Measurements from ENCODE around the gene BIRC2.
"Not testable (repeated sequence)": the region's sequence is repeated elsewhere in the genome, so short reads cannot be mapped to it uniquely, and the experiment has no call there.

Gene BIRC2

DNA sequence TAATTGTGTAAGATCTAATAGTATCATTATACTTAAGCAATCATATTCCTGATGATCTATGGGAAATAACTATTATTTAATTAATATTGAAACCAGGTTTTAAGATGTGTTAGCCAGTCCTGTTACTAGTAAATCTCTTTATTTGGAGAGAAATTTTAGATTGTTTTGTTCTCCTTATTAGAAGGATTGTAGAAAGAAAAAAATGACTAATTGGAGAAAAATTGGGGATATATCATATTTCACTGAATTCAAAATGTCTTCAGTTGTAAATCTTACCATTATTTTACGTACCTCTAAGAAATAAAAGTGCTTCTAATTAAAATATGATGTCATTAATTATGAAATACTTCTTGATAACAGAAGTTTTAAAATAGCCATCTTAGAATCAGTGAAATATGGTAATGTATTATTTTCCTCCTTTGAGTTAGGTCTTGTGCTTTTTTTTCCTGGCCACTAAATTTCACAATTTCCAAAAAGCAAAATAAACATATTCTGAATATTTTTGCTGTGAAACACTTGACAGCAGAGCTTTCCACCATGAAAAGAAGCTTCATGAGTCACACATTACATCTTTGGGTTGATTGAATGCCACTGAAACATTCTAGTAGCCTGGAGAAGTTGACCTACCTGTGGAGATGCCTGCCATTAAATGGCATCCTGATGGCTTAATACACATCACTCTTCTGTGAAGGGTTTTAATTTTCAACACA is 23.3 kb upstream of the BIRC2 start:
- peak; percentile 64 for DNase-seq (ENCODE audit: low read depth)

DNA sequence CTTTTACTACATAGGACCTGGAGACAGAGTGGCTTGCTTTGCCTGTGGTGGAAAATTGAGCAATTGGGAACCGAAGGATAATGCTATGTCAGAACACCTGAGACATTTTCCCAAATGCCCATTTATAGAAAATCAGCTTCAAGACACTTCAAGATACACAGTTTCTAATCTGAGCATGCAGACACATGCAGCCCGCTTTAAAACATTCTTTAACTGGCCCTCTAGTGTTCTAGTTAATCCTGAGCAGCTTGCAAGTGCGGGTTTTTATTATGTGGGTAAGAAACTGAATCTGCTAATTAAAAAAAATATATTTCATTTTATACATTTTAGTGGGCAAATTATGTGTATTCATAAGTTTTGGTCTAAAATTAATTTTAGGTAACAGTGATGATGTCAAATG is 21.9 kb upstream of the BIRC2 start:
- no peak for DNase-seq (ENCODE audit: low read depth)

DNA sequence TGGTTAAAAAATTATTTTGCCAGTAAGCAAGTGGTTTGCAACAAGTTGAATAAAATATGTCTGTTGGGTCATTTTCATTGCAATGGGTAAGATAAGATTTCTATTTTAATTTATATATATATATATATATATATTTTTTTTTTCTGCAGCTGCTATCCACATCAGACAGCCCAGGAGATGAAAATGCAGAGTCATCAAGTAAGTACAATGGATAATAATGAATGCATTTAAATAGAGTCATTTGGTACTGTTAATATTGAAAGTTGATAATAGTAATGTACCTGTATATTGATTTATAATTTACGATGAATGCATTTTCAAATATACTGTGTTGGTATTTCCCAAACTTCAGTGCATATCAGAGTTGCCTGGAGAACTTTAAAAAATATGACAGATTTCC is 18.3 kb upstream of the BIRC2 start:
- DNase-seq (ENCODE audit: low read depth), result no peak

DNA sequence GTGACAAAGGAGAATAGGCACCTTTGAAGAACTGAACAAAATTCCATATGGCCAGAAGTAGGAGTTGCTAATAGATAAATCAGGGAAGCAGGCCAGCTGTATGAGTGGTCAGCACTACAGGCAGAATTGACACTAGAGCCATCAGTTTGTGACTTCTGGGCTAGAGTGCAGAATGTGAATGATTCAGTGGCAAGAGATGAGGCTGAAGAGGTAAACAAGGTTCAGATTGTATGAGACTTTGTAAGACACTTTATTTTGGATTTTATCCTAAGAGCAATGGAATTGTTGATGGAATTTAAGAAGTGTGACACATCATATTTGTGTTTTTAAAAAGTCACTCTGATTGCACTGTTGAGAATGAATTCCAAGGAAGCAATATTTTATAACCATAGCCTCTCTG is 16.8 kb upstream of the BIRC2 start:
- DNase-seq (ENCODE audit: low read depth), result peak; percentile 13

DNA sequence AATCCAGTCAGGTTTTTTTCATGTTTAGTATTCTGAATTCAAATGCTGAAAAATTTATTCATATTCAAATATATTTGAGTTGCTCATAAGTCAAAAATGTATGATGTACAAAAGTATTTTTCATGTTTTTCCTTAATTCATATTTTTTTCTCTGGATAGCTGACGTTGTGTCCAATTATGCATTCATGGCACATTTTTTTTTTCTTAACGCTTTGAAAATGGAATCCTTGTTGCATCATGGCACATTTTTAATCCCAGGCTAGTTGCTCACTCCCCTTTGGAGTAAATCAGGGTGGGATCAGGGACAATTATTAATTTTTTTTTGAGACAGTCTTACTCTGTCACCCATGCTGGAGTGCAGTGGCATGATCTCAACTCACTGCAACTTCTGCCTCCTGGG is 15.7 kb upstream of the BIRC2 start:
- no peak for DNase-seq (ENCODE audit: low read depth)

DNA sequence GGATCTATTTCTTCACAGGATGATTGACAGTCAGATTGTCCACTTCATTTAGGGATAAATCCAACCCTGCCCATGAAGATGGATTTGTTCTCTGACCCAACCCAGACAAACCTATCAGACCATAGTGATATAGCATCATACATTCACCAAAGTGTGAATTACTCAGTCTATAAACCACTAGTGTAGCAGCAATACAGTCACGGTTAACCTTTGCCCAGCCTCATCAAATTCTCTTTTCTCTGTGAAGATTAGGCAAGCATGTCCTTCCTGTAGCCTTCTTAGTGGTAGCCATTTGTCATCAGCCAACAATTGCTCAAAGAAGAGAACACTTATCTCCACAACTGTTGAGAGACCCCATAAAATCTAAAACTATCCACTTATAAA is 14.4 kb upstream of the BIRC2 start:
- no peak for DNase-seq (ENCODE audit: low read depth)

DNA sequence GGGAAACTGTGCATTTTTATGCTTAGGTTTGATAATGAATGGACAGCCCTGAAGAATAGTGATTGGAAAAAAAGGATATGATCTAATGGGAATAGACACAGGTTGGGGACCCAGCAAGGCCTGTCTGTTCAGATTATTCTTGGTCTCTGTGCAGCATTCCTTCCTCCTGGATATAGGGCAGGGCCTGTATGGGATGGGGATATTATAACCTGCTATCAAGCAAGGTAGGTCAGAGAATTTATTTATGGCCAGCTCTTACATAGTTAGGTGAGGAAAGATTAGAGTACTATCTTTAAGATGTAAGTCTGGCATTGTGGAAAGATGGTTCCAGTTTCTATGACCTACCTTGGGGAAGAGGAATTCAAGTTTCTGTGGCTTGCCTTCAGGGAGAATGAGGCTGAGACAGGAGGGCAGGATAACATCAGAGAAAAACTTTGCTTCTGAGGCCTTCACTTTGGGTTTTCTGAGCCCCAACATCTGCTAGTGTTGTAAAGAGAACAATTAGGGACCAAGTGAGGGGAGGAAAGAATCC is 8.5 kb upstream of the BIRC2 start:
- DNase-seq (ENCODE audit: low read depth), result no peak

DNA sequence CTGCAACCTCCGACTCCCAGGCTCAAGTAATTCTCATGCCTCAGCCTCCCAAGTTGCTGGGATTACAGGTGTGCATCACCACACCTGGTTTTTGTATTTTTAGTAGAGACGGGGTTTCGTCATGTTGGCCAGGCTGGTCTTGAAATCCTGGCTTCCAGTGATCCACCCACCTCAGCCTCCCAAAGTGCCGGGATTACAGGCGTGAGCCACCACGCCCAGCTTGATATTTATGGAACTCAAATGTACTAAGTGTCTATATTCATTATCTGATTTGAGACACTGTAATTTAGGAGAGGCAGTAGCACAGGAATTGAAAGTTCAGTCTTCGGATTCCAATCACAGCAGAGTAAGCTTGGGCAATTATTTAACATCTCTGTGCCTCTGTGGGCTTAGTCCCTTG is 5.7 kb upstream of the BIRC2 start:
- DNase-seq (ENCODE audit: low read depth), result not testable (repeated sequence)

DNA sequence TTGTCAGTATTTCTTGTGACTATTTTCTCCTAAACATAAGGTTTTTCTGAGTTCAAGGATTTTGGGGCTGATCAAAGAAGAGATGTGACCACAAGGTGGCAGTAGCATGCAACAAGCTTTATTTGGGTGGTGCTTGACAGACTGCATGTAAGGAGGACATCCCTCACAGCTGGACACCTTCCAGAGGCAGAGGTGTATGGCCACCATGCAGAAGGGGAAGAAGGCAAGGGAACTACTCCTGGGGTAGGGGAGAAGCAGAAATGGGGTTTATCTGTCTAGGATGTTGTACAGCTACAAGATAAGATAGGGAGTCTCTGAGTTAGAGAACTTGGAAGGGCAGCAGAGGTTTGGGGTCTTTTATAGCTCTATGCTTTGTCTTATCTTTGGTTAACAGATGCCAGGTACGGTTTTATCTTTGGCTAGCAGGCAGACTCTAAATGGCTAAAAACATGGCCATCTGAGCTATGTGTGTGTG is 5.1 kb upstream of the BIRC2 start:
- DNase-seq (ENCODE audit: low read depth), result peak; percentile 76

DNA sequence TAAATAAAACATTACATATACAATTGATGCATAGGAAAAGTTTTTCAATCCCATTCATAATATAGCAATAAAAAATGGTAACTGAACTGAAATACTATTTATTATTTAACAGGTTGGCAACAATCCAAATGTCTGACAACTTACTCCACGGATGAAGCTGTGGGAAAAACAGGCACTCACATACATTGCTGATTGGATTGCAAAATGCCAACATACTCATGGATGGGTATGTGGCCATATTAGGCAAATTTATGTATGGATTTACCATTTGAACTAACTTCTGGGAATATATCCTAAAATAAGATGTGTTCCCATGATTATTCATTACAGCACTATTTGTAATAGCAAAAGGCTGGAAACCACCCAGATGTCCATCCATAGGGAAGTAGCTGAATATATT is 3.2 kb upstream of the BIRC2 start:
- DNase-seq (ENCODE audit: low read depth), result no peak

DNA sequence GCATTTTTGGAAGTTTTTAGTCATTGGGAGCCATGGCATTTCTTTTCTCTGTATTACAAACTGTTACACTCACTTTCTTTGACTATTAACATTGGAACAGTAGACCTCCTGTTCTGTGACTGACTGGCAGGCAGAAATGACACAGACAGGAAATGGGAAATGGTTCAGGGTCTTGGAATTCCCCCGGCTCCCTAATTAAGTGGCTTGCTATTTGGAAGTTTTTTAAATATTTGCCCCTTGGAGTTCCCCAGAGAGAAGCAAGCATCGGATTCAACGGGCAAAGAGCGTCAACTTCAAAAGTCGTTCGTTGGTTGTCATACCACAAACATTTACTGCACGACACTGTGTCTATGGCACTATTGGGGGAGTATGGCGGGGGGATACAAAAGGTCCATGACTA is 1.1 kb upstream of the BIRC2 start:
- no peak for DNase-seq (ENCODE audit: low read depth)

DNA sequence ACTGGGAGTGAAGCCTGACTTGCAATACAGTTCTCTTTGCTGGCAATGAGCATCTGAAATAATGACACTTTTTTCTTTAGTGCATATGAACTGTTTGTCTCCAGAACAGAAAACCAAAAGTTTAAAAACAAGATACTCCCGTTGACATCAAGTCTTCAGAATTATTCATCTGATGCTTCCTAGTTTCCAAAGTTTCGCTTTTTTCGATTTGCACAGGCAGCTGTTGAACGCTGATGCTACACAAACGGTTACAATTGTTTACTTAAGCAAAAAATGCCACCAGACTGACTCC is 612 bp upstream of the BIRC2 start:
- DNase-seq (ENCODE audit: low read depth), result no peak

DNA sequence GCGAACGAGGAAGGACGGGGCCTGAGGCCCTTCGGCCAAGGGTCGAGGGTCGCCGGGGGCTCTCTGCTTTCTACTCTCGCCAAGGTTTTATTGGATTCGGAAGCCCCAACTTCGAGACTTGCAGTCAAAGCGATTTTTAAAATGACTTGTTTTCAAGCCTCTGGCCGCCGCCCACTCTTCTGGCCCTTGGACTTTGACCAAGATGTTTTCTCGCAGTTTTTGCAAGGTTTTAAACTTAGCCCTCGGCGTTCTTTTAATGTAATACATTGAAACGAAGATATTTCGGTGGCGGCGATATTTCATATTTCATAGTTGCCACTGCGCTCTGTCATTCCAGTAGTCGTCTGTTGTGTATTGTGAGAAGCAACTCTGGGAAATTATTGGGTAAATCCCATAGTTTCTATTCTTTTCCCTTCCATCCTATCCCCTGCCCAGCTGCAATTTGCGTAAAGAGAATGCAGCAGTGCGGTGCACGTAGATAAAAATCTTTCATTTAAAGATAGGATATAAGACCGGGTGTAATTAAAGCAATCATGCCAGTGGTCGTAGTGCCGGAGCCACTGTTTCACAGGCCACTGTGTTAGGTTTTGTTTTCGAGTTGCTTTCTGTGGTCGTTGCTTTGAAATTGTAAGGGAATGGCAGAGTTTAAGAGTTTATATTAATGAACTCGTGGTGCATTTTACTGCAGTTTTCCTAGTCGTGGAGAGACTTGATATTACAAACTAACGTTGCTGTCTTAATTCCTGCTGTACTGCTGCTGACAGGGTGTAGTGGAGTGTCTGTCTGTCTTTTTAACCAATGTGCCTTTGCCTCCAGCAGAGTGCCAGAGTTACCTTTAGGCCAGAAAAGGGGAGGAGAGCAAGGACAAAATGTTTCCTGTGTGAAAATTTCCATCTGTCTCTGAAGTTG is 702 bp downstream of the BIRC2 start:
- peak; percentile 32 for DNase-seq (ENCODE audit: low read depth)

DNA sequence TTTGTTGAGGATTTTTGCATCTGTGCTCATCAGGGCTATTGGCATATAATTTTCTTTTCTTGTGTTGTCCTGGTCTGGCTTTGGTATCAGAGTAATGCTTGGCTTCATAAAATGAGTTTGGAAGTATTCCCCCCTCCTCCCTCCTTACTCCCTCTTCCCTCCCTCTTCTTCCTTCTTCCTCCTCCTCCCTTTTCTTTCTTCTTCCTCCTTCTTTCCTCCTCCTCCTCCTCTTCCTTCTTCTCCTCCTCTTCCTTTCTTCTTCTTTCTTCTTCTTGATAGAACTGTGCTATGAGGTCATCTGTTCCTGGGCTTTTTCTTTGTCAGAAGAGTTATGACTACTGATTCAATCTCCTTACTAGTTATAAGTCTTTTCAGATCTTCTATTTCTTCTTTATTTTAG is 10.1 kb downstream of the BIRC2 start:
- no peak for DNase-seq (ENCODE audit: low read depth)

DNA sequence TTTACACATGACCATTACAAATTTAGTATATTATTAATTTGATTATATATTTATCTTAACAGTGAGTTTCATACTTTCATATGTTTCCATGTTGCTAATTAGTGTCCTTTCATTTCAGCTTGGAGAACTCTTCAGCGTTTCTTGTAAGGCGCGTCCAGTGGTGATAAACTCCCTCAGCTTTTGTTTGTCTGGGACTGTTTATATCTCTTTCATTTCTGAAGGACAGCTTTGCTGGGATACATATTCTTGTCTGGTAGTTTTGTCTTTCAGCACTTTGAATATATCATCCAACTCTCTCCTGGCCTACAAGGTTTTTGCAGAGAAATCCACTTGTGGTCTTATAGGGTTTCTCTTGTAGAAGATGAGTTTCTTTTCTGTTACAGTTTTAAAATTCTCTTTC is 12.4 kb downstream of the BIRC2 start:
- DNase-seq (ENCODE audit: low read depth), result no peak

DNA sequence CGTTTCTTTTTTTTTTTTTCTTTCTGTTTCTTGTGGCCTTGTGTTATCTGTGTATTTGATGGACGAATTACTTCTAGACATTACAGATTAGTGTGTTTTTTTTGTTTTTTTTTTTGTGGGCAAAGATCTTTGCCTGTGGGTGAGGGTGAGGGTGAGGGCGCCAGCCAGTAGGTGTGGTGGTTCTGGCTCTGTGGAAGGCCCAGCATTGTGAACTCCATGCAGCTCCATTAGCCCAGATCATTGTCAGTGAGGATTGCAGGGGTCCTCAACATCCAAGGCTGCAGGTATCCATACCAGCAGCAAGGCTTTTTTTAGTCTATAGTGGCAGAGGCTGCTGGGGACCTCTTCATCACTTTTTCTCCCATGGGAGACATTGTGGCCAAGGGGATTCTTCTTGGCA is 13.7 kb downstream of the BIRC2 start:
- no peak for DNase-seq (ENCODE audit: low read depth)

DNA sequence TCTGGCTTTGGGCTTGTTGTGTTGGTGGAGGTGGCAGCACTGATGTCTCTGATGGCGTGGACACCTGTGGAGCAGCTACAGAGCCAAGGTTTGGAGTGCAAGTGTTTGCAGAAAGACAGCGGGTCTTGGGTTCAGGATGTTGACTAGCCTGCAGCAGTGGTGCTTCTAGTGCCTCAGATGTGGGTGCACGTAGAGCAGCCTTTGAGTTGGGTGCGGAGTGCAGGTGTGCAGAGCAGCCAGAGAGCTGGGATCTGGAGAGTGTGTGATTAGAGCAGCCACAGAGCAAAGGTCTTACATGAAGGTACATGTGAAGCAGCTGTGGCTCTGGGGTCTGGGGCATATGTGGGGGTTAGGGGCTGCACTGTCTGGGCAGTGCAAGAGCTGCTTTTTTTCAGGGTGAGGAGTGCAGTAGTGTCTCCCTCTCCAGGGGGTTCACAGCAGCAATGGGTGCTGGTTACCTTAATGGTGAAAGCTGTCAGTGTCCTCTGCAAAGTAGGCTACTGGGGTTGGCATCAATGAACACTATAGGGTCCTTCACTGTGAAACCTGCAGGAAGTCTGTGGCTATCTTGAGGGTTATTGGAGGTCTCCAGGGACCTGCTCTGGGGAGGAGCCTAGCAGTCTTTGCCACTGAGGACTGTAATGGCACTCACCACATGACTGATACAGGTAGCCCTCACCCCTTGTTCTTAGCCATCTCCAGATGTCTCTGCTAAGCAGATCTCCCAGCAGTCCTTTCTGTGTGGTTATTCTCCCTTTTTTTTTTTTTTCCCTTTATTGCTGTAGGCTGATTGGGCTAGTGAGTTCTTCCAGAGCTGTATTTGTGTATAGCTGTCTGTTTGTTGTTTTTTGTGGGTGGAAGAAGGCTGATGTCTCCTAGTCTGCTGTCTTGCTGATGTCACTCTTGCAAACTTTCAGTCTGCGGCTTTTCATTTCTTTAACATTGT is 14.3 kb downstream of the BIRC2 start:
- no peak for DNase-seq (ENCODE audit: low read depth)

DNA sequence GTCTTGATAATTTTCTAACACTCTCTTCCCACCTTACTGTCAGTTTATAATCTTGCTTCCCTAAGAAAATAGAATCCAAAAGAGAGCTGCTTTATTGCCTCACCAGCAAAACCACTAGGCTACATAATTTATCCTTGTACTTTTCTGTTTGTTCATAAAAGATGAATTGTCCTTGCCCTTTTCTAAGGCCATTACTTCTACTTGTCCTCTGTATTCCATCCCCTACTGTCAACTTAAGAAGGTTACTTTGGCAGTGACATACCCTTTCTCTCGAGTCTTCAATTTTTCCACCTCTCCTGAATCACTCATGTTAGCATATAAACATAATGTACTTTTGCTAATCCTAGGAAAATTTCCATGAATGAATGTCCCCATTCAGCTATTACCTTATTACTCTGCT is 18.0 kb downstream of the BIRC2 start:
- no peak for DNase-seq (ENCODE audit: low read depth)

DNA sequence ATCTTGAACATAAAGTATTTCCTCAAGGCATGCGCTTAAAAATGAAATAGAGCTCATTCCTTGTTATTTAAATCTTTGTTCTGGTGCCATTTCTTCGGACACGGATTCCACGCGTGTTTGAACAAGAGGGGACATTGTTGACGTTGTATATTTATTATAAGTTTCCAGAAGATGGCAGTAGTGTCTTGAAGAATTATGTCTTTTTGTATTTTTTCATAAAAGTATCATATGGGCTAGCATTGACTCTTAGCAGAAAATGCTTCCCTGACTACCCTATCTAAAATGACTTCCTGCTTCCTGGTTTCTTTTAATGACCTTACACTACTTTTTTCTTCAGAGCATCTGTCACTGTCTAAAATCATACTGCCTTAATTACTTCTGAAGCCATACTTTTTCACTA is 20.4 kb downstream of the BIRC2 start:
- DNase-seq (ENCODE audit: low read depth), result peak; percentile 27

DNA sequence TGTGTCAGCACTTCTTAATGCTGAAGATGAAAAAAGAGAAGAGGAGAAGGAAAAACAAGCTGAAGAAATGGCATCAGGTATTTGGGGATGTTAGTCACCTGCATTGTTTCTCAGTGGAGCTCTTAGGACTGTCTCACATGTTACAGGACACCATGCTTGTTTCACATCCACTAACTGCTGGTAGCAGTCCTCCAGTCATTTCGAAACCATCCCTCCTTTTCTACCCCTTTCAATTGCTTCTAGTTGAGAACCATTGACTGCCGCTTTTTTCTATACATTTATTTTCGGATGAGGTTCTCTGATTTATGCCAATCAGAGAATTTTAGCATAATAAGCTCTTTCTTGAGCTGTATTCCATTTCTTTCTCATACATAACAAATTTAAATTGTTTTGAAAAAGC is 21.5 kb downstream of the BIRC2 start:
- no peak for DNase-seq (ENCODE audit: low read depth)

DNA sequence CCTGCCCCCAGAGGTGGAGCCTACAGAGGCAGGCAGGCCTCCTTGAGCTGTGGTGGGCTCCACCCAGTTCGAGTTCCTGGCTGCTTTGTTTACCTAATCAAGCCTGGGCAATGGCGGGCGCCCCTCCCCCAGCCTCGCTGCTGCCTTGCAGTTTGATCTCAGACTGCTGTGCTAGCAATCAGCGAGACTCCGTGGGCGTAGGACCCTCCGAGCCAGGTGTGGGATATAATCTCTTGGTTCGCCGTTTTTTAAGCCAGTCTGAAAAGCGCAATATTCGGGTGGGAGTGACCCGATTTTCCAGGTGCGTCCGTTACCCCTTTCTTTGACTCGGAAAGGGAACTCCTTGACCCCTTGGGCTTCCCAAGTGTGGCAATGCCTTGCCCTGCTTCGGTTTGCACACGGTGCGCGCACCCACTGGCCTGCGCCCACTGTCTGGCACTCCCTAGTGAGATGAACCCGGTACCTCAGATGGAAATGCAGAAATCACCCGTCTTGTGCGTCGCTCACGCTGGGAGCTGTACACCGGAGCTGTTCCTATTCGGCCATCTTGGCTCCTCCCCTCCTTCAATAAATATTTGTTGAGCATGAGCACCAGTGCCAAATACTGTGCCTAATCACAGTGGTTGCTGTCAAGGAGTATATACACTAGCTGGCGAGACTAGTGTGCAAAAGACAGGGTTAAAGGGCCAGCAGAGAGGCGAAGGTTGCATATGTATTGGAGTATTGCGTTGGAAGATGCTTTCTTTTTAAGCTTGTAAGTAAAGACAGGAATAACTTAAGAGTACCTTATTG is 27.8 kb downstream of the BIRC2 start:
- not testable (repeated sequence) for DNase-seq (ENCODE audit: low read depth)
